Measurements from ENCODE around the gene PLCG1.

PLCG1 gene

GRCh38 chr20:41143354-41143753 is 6.0 kb downstream of the PLCG1 start:
- H3K4me1 ChIP-seq (ENCODE audit: low read depth, poor library complexity, severe bottlenecking): no peaks in the 10 kb centered on the region
- H2AFZ ChIP-seq (ENCODE audit: low read depth): no peak overlapping the region
- no peaks in the 10 kb centered on the region for H3K27me3 ChIP-seq (ENCODE audit: insufficient read depth, low read depth)
- no peaks in the 10 kb centered on the region for H3K36me3 ChIP-seq (ENCODE audit: insufficient read depth)
- TF ChIP-seq CTCF (conservative IDR thresholded peaks at IDR 0.05; ENCODE audit: low read depth, low read length): no peak
- no peaks in the 10 kb centered on the region for H4K20me1 ChIP-seq (ENCODE audit: insufficient read depth)
- H3K9ac ChIP-seq: no peak overlapping the region
- H3K27ac ChIP-seq: no peak overlapping the region
- H3K79me2 ChIP-seq (ENCODE audit: insufficient read depth, low read depth): no peaks in the 10 kb centered on the region; the same call in 1 of the 2 replicates
- no peak overlapping the region for H3K4me3 ChIP-seq (IDR thresholded peaks at IDR 0.05; ENCODE audit: insufficient read depth, low read depth, low read length)
- no peak overlapping the region for H3K4me2 ChIP-seq

- H3K79me2 ChIP-seq (ENCODE audit: insufficient read depth, low read depth): no peaks in the 10 kb centered on the region; the same call in 1 of the 2 replicates
- H3K4me1 ChIP-seq (ENCODE audit: low read depth, poor library complexity, severe bottlenecking): no peaks in the 10 kb centered on the region
- no peak overlapping the region for H3K27ac ChIP-seq
- no peak overlapping the region for H3K9ac ChIP-seq
- H2AFZ ChIP-seq (ENCODE audit: low read depth): no peak overlapping the region
- no peaks in the 10 kb centered on the region; the same call in 1 of the 2 replicates for H4K20me1 ChIP-seq (ENCODE audit: insufficient read depth)
- no peaks in the 10 kb centered on the region for H3K27me3 ChIP-seq (ENCODE audit: insufficient read depth, low read depth)
- no peak overlapping the region for H3K4me2 ChIP-seq
- no peak overlapping the region for H3K4me3 ChIP-seq (IDR thresholded peaks at IDR 0.05; ENCODE audit: insufficient read depth, low read depth, low read length)
- no peaks in the 10 kb centered on the region for H3K36me3 ChIP-seq (ENCODE audit: insufficient read depth)
- TF ChIP-seq CTCF (conservative IDR thresholded peaks at IDR 0.05; ENCODE audit: low read depth, low read length): no peak
These were observed 8.0 kb downstream of the PLCG1 start for GRCh38 chr20:41145317-41145716.

- TF ChIP-seq CTCF (conservative IDR thresholded peaks at IDR 0.05; ENCODE audit: low read depth, low read length): no peak
- Histone ChIP-seq H2AFZ (ENCODE audit: low read depth) (no peak overlapping the region), H3K4me3 (IDR thresholded peaks at IDR 0.05; ENCODE audit: insufficient read depth, low read depth, low read length) (no peak overlapping the region), H3K79me2 (ENCODE audit: insufficient read depth, low read depth) (no peaks in the 10 kb centered on the region; the same call in 1 of the 2 replicates), H3K4me1 (ENCODE audit: low read depth, poor library complexity, severe bottlenecking) (no peaks in the 10 kb centered on the region), H3K9ac (no peak overlapping the region), H3K4me2 (no peak overlapping the region), H3K36me3 (ENCODE audit: insufficient read depth) (no peaks in the 10 kb centered on the region), H4K20me1 (ENCODE audit: insufficient read depth) (no peaks in the 10 kb centered on the region; the same call in 1 of the 2 replicates), H3K27ac (no peak overlapping the region), H3K27me3 (ENCODE audit: insufficient read depth, low read depth) (no peaks in the 10 kb centered on the region)
These were observed 8.7 kb downstream of the PLCG1 start for GRCh38 chr20:41145821-41146620.

GRCh38 chr20:41147767-41148191 is 10.4 kb downstream of the PLCG1 start:
- H2AFZ ChIP-seq (ENCODE audit: low read depth): no peak overlapping the region
- H3K9ac ChIP-seq: no peak overlapping the region
- H3K4me1 ChIP-seq (ENCODE audit: low read depth, poor library complexity, severe bottlenecking): no peaks in the 10 kb centered on the region
- no peak overlapping the region for H3K4me3 ChIP-seq (IDR thresholded peaks at IDR 0.05; ENCODE audit: insufficient read depth, low read depth, low read length)
- no peaks in the 10 kb centered on the region; the same call in 1 of the 2 replicates for H3K79me2 ChIP-seq (ENCODE audit: insufficient read depth, low read depth)
- H4K20me1 ChIP-seq (ENCODE audit: insufficient read depth): no peaks in the 10 kb centered on the region; the same call in 1 of the 2 replicates
- no peak overlapping the region for H3K4me2 ChIP-seq
- no peak for TF ChIP-seq CTCF (conservative IDR thresholded peaks at IDR 0.05; ENCODE audit: low read depth, low read length)
- no peaks in the 10 kb centered on the region for H3K27me3 ChIP-seq (ENCODE audit: insufficient read depth, low read depth)
- H3K36me3 ChIP-seq (ENCODE audit: insufficient read depth): no peaks in the 10 kb centered on the region
- no peak overlapping the region for H3K27ac ChIP-seq
